ENCODE measurements around the gene OR2D3. TPM values are rescaled to one million over a fixed set of nuclear protein-coding genes. Genes with fewer than 3 reads are reported as not detected.
"Not testable (repeated sequence)": the region's sequence is repeated elsewhere in the genome, so short reads cannot be mapped to it uniquely, and the experiment has no call there.

OR2D3 gene
- total RNA-seq, 2 experiments from 2014 or later, result not detected

DNA sequence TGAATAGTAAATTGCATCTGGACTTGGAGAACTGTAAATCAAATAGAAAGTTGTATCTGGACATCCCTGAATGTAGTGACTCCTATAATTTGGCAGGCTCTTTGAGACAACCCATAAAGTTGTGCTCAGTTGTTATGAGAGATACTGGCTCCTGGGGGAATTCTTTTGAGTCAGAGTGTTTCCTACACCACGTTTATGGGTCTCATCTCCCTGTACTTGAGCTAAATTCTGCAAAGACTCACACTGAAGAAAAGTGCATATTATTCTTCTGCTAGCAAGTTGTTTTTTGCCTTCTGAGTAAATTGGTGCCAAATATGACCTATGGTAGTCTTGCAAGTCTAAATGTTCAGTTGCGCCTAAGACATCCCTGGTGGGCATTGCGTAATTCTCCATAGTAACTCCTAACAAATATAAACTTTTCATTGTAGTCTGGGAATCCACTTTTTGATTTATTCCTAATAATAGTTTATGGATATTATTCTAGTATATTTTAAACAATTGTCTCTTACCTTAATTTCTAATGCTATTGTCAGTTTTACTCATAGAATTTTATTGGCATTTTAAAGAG is 10.4 kb downstream of the OR2D3 start:
- no peak overlapping the region for H3K27ac Mint-ChIP-seq
- H3K27me3 Mint-ChIP-seq, result peaks cover 38% of the 10 kb centered on the region
- no peak for ATAC-seq
- intact Hi-C loops (cut with DNase I, micrococcal nuclease), result no loop called here
- POLR2A ChIA-PET, result no interaction called here
- CTCF ChIA-PET, result interaction anchor here (0.6 kb wide), 1 partner anchor 343 kb away, joined by 5 read pairs; no protein-coding TSS in a partner anchor
- peaks cover 25% of the 10 kb centered on the region for H3K4me1 Mint-ChIP-seq
- no peak for DNase-seq
- H3K4me3 Mint-ChIP-seq, result no peak overlapping the region
- no peaks in the 10 kb centered on the region for H3K9me3 Mint-ChIP-seq (ENCODE audit: low read depth)
- peaks cover 4% of the 10 kb centered on the region for H3K36me3 Mint-ChIP-seq (ENCODE audit: low read depth)

DNA sequence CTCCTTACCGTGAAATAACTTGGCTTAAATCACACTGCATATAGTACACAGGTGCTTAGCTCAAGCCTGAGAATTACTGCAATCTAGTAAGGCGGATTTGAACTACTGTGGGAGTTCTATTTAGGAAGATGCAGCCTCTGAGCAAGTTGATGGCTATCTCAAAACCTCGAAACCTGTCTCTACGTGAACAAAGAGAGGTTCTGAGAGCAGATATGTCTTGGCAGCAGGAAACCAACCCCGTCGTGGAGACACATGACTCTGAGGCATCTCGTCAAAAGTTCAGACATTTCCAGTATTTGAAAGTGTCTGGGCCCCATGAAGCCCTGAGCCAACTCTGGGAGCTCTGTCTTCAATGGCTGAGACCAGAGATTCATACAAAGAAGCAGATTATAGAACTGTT is 11.3 kb downstream of the OR2D3 start:
- peak overlapping the region; percentile 37 for H3K27ac Mint-ChIP-seq
- peaks cover 20% of the 10 kb centered on the region for H3K4me1 Mint-ChIP-seq
- H3K36me3 Mint-ChIP-seq (ENCODE audit: low read depth), result peaks cover 4% of the 10 kb centered on the region
- intact Hi-C loops (cut with DNase I, micrococcal nuclease), result no loop called here
- peak; percentile 81 for ATAC-seq
- no peak overlapping the region for H3K4me3 Mint-ChIP-seq
- no peaks in the 10 kb centered on the region for H3K9me3 Mint-ChIP-seq (ENCODE audit: low read depth)
- H3K27me3 Mint-ChIP-seq, result peaks cover 33% of the 10 kb centered on the region
- peak; percentile 38 for DNase-seq
- ChIA-PET POLR2A (interaction anchor here (0.6 kb wide), 1 partner anchor 735 kb away, joined by 3 read pairs; no protein-coding TSS in a partner anchor), CTCF (no interaction called here)

DNA sequence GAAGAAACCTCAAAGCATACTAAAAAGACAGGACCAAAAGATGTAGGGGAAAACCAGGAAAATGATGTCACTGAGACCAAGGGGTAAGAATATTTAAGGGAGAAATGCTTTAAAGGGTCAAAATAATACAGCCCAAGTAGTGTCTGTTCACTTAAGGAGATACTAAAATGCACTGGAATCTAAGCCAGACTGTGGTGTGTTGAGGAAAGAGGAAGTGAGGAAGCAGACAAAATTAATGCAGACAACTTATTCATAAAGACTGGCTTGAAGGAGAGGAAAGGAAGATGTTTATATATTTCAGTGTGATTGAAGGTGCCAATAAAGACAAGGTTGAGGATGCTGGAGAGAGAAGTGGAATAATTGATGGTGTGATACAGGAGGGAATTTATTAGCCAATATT is 21.2 kb downstream of the OR2D3 start:
- DNase-seq (no peak), ATAC-seq (no peak)
- Mint-ChIP-seq H3K27ac (no peak overlapping the region), H3K36me3 (ENCODE audit: low read depth) (no peaks in the 10 kb centered on the region), H3K4me1 (no peaks in the 10 kb centered on the region), H3K9me3 (ENCODE audit: low read depth) (no peaks in the 10 kb centered on the region), H3K27me3 (no peaks in the 10 kb centered on the region), H3K4me3 (no peak overlapping the region)
- intact Hi-C loops (cut with DNase I, micrococcal nuclease), result no loop called here
- ChIA-PET POLR2A (no interaction called here), CTCF (no interaction called here)

DNA sequence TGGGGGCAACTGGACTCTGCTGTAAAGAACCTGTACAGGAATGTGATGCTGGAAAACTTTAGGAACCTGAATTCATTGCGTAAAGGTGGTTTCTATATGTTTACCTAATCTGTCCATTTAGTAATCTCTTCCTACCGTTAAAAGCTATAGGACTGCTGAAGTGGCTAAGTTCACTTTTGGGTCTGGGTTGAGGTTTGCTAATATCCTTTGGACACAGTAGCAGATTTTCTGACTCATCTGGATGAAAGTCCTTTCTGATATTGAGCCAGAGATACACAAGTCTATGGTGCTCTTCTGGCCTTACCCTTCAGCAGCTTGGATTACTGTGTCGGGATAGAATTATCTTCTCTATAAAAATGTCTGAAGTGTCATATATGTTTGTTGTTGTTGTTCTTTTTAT is 22.3 kb downstream of the OR2D3 start:
- ATAC-seq (no peak), DNase-seq (no peak)
- no peaks in the 10 kb centered on the region for H3K9me3 Mint-ChIP-seq (ENCODE audit: low read depth)
- CTCF ChIA-PET, result no interaction called here
- intact Hi-C loops (cut with DNase I, micrococcal nuclease), result no loop called here
- no peaks in the 10 kb centered on the region for H3K36me3 Mint-ChIP-seq (ENCODE audit: low read depth)
- H3K4me1 Mint-ChIP-seq, result no peaks in the 10 kb centered on the region
- H3K27ac Mint-ChIP-seq, result no peak overlapping the region
- H3K27me3 Mint-ChIP-seq, result no peaks in the 10 kb centered on the region
- POLR2A ChIA-PET, result no interaction called here
- no peak overlapping the region for H3K4me3 Mint-ChIP-seq

DNA sequence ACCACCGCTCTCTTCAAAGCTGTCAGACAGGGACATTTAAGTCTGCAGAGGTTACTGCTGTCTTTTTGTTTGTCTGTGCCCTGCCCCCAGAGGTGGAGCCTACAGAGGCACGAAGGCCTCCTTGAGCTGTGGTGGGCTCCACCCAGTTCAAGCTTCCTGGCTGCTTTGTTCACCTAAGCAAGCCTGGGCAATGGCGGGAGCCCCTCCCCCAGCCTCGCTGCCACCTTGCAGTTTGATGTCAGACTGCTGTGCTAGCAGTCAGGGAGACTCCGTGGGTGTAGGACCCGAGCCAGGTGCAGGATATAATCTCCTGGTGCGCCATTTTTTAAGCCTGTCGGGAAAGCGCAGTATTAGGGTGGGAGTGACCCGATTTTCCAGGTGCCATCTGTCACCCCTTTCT is 33.4 kb downstream of the OR2D3 start:
- H3K27me3 Mint-ChIP-seq; H3K36me3 Mint-ChIP-seq (ENCODE audit: low read depth); H3K4me1 Mint-ChIP-seq; ATAC-seq; H3K9me3 Mint-ChIP-seq (ENCODE audit: low read depth); DNase-seq; H3K4me3 Mint-ChIP-seq; intact Hi-C loops (cut with DNase I, micrococcal nuclease); CTCF ChIA-PET; H3K27ac Mint-ChIP-seq; POLR2A ChIA-PET: not testable (repeated sequence)

DNA sequence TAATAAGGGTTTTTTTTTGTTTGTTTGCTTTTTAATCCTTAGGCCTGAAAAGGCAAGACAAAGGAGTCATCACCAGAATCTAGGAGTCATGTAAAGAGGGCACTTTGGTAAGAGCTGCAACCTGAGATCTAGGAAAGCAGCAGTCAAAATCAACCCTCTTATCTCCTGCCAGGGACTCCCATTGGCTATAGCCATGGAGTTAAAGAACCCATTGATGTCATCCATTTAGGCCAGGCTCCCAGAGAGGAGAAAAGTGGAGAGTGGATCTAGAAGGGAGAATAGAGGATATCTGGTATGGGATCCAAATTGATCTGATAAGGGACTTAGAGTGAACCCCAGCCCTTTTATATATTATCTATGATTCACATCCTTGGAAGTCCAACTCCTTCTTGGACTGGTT is 41.3 kb downstream of the OR2D3 start:
- ATAC-seq (no peak), DNase-seq (no peak)
- intact Hi-C loops (cut with DNase I, micrococcal nuclease), result no loop called here
- H3K27ac Mint-ChIP-seq, result no peak overlapping the region
- CTCF ChIA-PET, result interaction anchor here (0.7 kb wide), 1 partner anchor 204 kb away, joined by 4 read pairs; no protein-coding TSS in a partner anchor
- no peaks in the 10 kb centered on the region for H3K36me3 Mint-ChIP-seq (ENCODE audit: low read depth)
- peaks cover 2% of the 10 kb centered on the region for H3K9me3 Mint-ChIP-seq (ENCODE audit: low read depth)
- no peaks in the 10 kb centered on the region for H3K27me3 Mint-ChIP-seq
- no peaks in the 10 kb centered on the region for H3K4me1 Mint-ChIP-seq
- POLR2A ChIA-PET, result interaction anchor here (0.5 kb wide), 1 partner anchor 29 kb away, joined by 6 read pairs; no protein-coding TSS in a partner anchor
- H3K4me3 Mint-ChIP-seq, result no peak overlapping the region

DNA sequence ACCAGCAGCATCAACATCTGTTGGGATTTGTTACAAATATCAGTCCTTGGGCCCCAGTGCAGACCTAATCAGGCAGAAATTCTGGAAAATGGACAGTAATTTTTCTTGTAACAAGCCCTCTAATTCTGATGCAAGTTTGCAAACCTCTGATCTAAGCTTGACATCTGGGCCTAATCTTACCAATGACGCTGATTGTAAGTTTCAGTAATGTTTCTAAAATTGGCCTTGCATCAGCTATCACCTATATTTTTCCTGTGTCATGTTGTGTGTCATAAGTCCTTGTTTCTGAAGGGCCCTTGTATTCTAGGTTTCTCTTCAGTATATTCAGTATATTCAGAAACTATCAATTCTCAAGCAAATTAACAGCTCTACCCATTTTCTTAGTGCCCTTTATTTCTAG is 41.9 kb downstream of the OR2D3 start:
- no peaks in the 10 kb centered on the region for H3K36me3 Mint-ChIP-seq (ENCODE audit: low read depth)
- CTCF ChIA-PET, result no interaction called here
- POLR2A ChIA-PET, result interaction anchor here (0.5 kb wide), 1 partner anchor 29 kb away, joined by 6 read pairs; no protein-coding TSS in a partner anchor
- no peaks in the 10 kb centered on the region for H3K4me1 Mint-ChIP-seq
- H3K9me3 Mint-ChIP-seq (ENCODE audit: low read depth), result peaks cover 4% of the 10 kb centered on the region
- H3K27me3 Mint-ChIP-seq, result no peaks in the 10 kb centered on the region
- ATAC-seq (no peak), DNase-seq (no peak)
- no peak overlapping the region for H3K4me3 Mint-ChIP-seq
- intact Hi-C loops (cut with DNase I, micrococcal nuclease), result no loop called here
- no peak overlapping the region for H3K27ac Mint-ChIP-seq

DNA sequence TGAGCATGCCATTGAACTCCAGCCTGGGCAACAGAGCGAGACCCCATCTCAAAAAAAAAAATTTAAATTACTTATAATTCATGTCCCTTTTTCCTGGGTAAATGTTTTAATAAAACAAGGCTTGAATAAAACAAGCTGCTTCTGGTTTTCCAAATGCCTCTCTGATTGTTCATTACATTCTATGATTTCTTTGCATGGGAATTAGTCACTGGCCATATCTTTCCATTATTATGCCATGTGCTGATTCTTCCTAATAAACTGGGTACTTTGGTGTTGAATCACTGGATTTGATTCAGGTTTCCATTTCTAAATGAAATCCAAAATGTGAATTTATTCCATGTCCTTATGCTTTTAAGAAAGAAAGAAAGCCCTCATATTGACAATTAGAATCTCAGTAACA is 48.0 kb downstream of the OR2D3 start:
- DNase-seq (no peak), ATAC-seq (no peak)
- CTCF ChIA-PET, result interaction anchor here (0.7 to 1.0 kb wide), 3 partner anchors 11 to 106 kb away, joined by 3 to 5 read pairs (median 3); no protein-coding TSS in a partner anchor
- H3K4me3 Mint-ChIP-seq, result no peak overlapping the region
- peaks cover 8% of the 10 kb centered on the region for H3K9me3 Mint-ChIP-seq (ENCODE audit: low read depth)
- no peaks in the 10 kb centered on the region for H3K36me3 Mint-ChIP-seq (ENCODE audit: low read depth)
- no peaks in the 10 kb centered on the region for H3K4me1 Mint-ChIP-seq
- intact Hi-C loops (cut with DNase I, micrococcal nuclease), result no loop called here
- POLR2A ChIA-PET, result no interaction called here
- H3K27me3 Mint-ChIP-seq, result peaks cover 2% of the 10 kb centered on the region
- H3K27ac Mint-ChIP-seq, result no peak overlapping the region

DNA sequence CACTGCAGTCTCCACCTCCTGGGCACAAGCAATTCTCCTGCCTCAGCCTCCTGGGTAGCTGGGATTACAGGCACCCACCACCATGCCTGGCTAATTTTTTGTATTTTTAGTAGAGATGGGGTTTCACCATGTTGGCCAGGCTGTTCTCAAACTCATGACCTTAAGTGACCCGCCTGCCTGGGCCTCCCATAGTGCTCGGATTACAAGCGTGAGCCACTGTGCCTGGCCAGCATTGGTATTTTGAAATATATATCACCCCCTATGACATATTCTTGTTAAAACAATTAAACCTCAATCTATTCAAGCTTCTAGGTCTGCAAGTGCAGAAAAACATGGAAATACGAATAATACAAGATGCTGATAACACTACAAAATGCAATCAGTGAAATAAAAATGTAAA is 49.1 kb downstream of the OR2D3 start:
- ATAC-seq, CTCF ChIA-PET: not testable (repeated sequence)

More for the DNA sequence above, 49.1 kb downstream of the OR2D3 start:
- H3K36me3 Mint-ChIP-seq (ENCODE audit: low read depth); intact Hi-C loops (cut with DNase I, micrococcal nuclease); H3K27me3 Mint-ChIP-seq; DNase-seq; H3K4me3 Mint-ChIP-seq; H3K4me1 Mint-ChIP-seq; POLR2A ChIA-PET; H3K27ac Mint-ChIP-seq; H3K9me3 Mint-ChIP-seq (ENCODE audit: low read depth): not testable (repeated sequence)

Other genes with a start within 250 kb of the OR2D3 start
- 100 to 1,000 TPM; 118 to 156 TPM for gene MRPL17, start 237.7 kb upstream of the OR2D3 start, total RNA-seq
- under 1 TPM; 0.14 to 0.26 TPM for gene OR2AG2, start 149.0 kb upstream of the OR2D3 start, total RNA-seq
- gene OR2AG1, start 138.0 kb upstream of the OR2D3 start, total RNA-seq, result not detected
- under 1 TPM; 0.14 to 0.25 TPM for gene OR6A2, start 121.3 kb upstream of the OR2D3 start, total RNA-seq
- not detected for gene OR10A5, start 75.3 kb upstream of the OR2D3 start, total RNA-seq
- not detected for gene OR10A2, start 57.9 kb upstream of the OR2D3 start, total RNA-seq
- not detected for gene OR10A4, start 44.4 kb upstream of the OR2D3 start, total RNA-seq
- under 1 TPM; 0.32 to 0.44 TPM for gene OR2D2, start 28.5 kb upstream of the OR2D3 start, total RNA-seq
- 1 to 10 TPM; 3.6 TPM for gene ZNF215, start 5.4 kb downstream of the OR2D3 start, total RNA-seq
- not detected for gene ZNF214, start 99.3 kb downstream of the OR2D3 start, total RNA-seq
- gene NLRP14, start 99.5 kb downstream of the OR2D3 start, total RNA-seq, result under 1 TPM; 0.11 to 0.21 TPM
- gene RBMXL2, start 168.0 kb downstream of the OR2D3 start, total RNA-seq, result not detected